ENCODE measurements around the gene POLE2. TPM values are rescaled to one million over a fixed set of nuclear protein-coding genes. Genes with fewer than 3 reads are reported as not detected.
"Not testable (repeated sequence)": the region's sequence is repeated elsewhere in the genome, so short reads cannot be mapped to it uniquely, and the experiment has no call there.

Gene POLE2
- total RNA-seq, result 1 to 10 TPM; 1.2 to 1.4 TPM
- 1.4 TPM for polyA plus RNA-seq (2013, experiment 1 of 2)
- 2.2 TPM for polyA plus RNA-seq (2013, experiment 2 of 2)
- 0.36 to 68.9 (median 2.1) reads per million in 172 experiments for total RNA-seq

GRCh38 chr14:49687942-49688700, at the start of gene POLE2:
Gene POLE2 (minus strand): TSS chr14:49688214. CDS start chr14:49688203, 11 bp downstream.
- CTCF ChIA-PET, result interaction anchor here (0.7 to 2.8 kb wide), 5 partner anchors 47 to 226 kb away, joined by 3 to 15 read pairs (median 3); partner anchors contain the start of genes DNAAF2 and RPL36AL
- H3K4me1 Mint-ChIP-seq (ENCODE audit: low read depth), result peaks cover 27% of the 10 kb centered on the region

GRCh38 chr14:49735669-49736068, 47.7 kb upstream of the POLE2 start:
- CTCF ChIA-PET; H3K27ac ChIP-seq (ENCODE audit: low read depth in 1 of 2, low read length in 2 of 2); H3K4me3 Mint-ChIP-seq; H3K36me3 ChIP-seq (ENCODE audit: insufficient read depth, low read length); H3K9me3 Mint-ChIP-seq; H3K9me3 ChIP-seq (ENCODE audit: control insufficient read depth in 1 of 2, insufficient read depth in 1 of 2, low read length in 2 of 2); H3K4me1 ChIP-seq (ENCODE audit: insufficient read depth, low read length); H3K4me1 Mint-ChIP-seq (ENCODE audit: low read depth); intact Hi-C loops (cut with DNase I, micrococcal nuclease); H3K27ac Mint-ChIP-seq; ATAC-seq (ENCODE audit: poor library complexity); H3K27me3 Mint-ChIP-seq; DNase-seq; H3K4me3 ChIP-seq (ENCODE audit: low read length); H3K27me3 ChIP-seq (ENCODE audit: control insufficient read depth in 1 of 2, insufficient read depth in 2 of 2, low read length in 2 of 2): not testable (repeated sequence)
- POLR2A ChIA-PET, result interaction anchor here (0.6 kb wide), 1 partner anchor 61 kb away, joined by 4 read pairs; no protein-coding TSS in a partner anchor
- peaks cover 47% of the 10 kb centered on the region for H3K36me3 Mint-ChIP-seq (ENCODE audit: low read depth)

More at GRCh38 chr14:49687942-49688700, at the start of gene POLE2:
- Histone ChIP-seq H3K27me3 (ENCODE audit: control insufficient read depth in 1 of 2, insufficient read depth in 2 of 2, low read length in 2 of 2) (no peaks in the 10 kb centered on the region), H3K4me1 (ENCODE audit: insufficient read depth, low read length) (peaks cover 14% of the 10 kb centered on the region), H3K36me3 (ENCODE audit: insufficient read depth, low read length) (no peaks in the 10 kb centered on the region), H3K27ac (ENCODE audit: low read depth in 1 of 2, low read length in 2 of 2) (peak within 1 kb of the TSS in 1 of 2 donors; percentile 59), H3K4me3 (ENCODE audit: low read length) (peak within 1 kb of the TSS; percentile 65), H3K9me3 (ENCODE audit: control insufficient read depth in 1 of 2, insufficient read depth in 1 of 2, low read length in 2 of 2) (no peaks in the 10 kb centered on the region)
- no peak for TF ChIP-seq CTCF (IDR thresholded peaks at IDR 0.05)
- Mint-ChIP-seq H3K36me3 (ENCODE audit: low read depth) (peaks cover 5% of the 10 kb centered on the region), H3K9me3 (no peaks in the 10 kb centered on the region), H3K27me3 (no peaks in the 10 kb centered on the region), H3K27ac (peak within 1 kb of the TSS; percentile 69), H3K4me3 (peak within 1 kb of the TSS; percentile 86)
- POLR2A ChIA-PET, result interaction anchor here (0.6 to 3.3 kb wide), 11 partner anchors 8 to 545 kb away, joined by 3 to 30 read pairs (median 4); partner anchors contain the start of genes DNAAF2, KLHDC2, MGAT2 and NEMF
- peak; percentile 75 for ATAC-seq (ENCODE audit: poor library complexity)
- peak; percentile 37 to 85 (median 68) for DNase-seq
- intact Hi-C loops (cut with DNase I, micrococcal nuclease), result loop anchor here in 1 of 2 experiments (5.0 kb wide), 1 partner anchor 624 kb away; the partner anchor contains the start of genes DMAC2L and L2HGDH

- no peaks in the 10 kb centered on the region for H3K4me1 ChIP-seq (ENCODE audit: insufficient read depth, low read length)
- no peak overlapping the region for H3K27ac Mint-ChIP-seq
- H3K27me3 ChIP-seq (ENCODE audit: control insufficient read depth in 1 of 2, insufficient read depth in 2 of 2, low read length in 2 of 2), result no peaks in the 10 kb centered on the region
- H3K27me3 Mint-ChIP-seq, result no peaks in the 10 kb centered on the region
- no peak for ATAC-seq (ENCODE audit: poor library complexity)
- intact Hi-C loops (cut with DNase I, micrococcal nuclease), result no loop called here
- no peaks in the 10 kb centered on the region for H3K9me3 ChIP-seq (ENCODE audit: control insufficient read depth in 1 of 2, insufficient read depth in 1 of 2, low read length in 2 of 2)
- H3K36me3 ChIP-seq (ENCODE audit: insufficient read depth, low read length), result peaks cover 6% of the 10 kb centered on the region
- no peak overlapping the region for H3K4me3 ChIP-seq (ENCODE audit: low read length)
- DNase-seq, result no peak
- ChIA-PET CTCF (no interaction called here), POLR2A (interaction anchor here (0.6 kb wide), 1 partner anchor 460 kb away, joined by 4 read pairs; no protein-coding TSS in a partner anchor)
- no peak overlapping the region for H3K4me3 Mint-ChIP-seq
- no peaks in the 10 kb centered on the region for H3K9me3 Mint-ChIP-seq
- H3K4me1 Mint-ChIP-seq (ENCODE audit: low read depth), result no peaks in the 10 kb centered on the region
- peaks cover 46% of the 10 kb centered on the region for H3K36me3 Mint-ChIP-seq (ENCODE audit: low read depth)
- H3K27ac ChIP-seq (ENCODE audit: low read depth in 1 of 2, low read length in 2 of 2), result no peak overlapping the region
- TF ChIP-seq CTCF (IDR thresholded peaks at IDR 0.05), result no peak
Measured at GRCh38 chr14:49733836-49734235, 45.8 kb upstream of the POLE2 start.

All from CD4-positive, alpha-beta T cell (primary cell).